T-helper 22 cell (primary cell): ENCODE measurements around the gene STK32B.

ENCODE experiments used
- DNase-seq: peaks from one replicate; pipeline ENCODE4 v3.0.0-alpha.2; 2020; ENCODE audit warnings: low read depth

STK32B gene

GRCh38 chr4:5532100-5532499 lies 480.8 kb downstream of the STK32B start:
- DNase-seq: no peak

DNA sequence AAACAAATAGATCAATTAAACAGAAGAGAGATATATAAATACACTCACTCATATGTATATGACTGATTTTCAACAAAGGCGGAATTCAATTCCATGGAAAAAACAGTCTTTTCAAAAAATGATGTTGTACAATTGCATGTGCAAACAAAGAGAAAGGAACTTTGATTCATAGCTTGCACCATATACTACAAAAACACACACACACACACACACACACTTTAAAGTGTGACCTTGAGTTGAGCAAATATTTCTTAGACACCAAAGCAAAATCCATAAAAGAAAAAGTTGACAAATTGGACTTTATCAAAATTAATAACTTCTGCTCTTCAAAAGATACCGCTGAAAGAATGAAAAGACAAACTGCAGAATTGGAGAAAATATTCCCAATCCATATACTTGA lies 488.3 kb downstream of the STK32B start:
- DNase-seq: no peak

- DNase-seq: no peak
Observed at GRCh38 chr4:5541169-5541568, 489.9 kb downstream of the STK32B start.

- no peak for DNase-seq
Observed at GRCh38 chr4:5543681-5544080, 492.4 kb downstream of the STK32B start.

- no peak for DNase-seq
Observed at GRCh38 chr4:5544762-5545161, 493.5 kb downstream of the STK32B start.

DNA sequence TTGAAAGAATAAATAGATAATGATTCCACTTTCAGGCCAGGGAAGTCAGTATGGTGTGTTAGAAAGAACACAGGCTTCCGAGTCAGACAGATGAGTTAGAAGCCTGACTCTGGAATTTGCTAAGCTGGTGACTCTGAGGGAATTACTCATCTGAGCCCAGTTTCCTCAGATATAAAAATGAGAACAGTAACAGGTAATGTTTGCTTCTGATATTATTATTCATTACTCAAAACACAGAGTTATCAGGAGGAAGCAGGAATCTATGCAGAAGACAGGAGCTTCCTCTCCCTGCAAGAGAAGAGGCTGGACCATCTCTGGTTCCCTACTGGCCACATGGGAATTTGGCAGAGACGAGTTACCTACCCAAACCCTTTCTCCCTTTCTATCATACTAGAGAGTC lies 494.0 kb downstream of the STK32B start:
- DNase-seq: no peak

GRCh38 chr4:5547651-5548249 lies 496.5 kb downstream of the STK32B start:
- DNase-seq: no peak
